OCI-LY7 (cell line): ENCODE measurements around the gene ASCL5. TPM values are rescaled to one million over a fixed set of nuclear protein-coding genes. Genes with fewer than 3 reads are reported as not detected.

ENCODE experiments used
- BruUV-seq: library from RNA; stranded (reverse); fragments of 400-500 nt; replicated peaks from 2 replicates; lab custom pipeline; 2021; lab: Mats Ljungman, UMichigan
- CTCF ChIA-PET: fragments of 300-600 bp; sonication (Branson Sonifier 250); formaldehyde crosslinking; loops from one replicate; lab custom pipeline; 2022; ENCODE audit warnings: antibody characterized with exemption; ENCODE audit not compliant: unreplicated experiment; lab: Charles Lee
- POLR2A ChIA-PET: fragments of 300-600 bp; sonication (Branson Sonifier 250); formaldehyde crosslinking; loops from one replicate; lab custom pipeline; 2022; ENCODE audit warnings: antibody characterized with exemption; lab: Charles Lee
- DNase-seq: peaks from one replicate; pipeline ENCODE4 v3.0.0-alpha.2; 2015; ENCODE audit warnings: low spot score
- H2AFZ ChIP-seq: fragments of 200-600 bp; sonication (generic), shearing (Covaris generic); 2 replicates; pipeline ENCODE4 v1.6.1; 2014; ENCODE audit warnings: mild to moderate bottlenecking, antibody characterized with exemption, low read length, moderate library complexity
- H3K27ac ChIP-seq: fragments of 200-600 bp; sonication (generic); 2 replicates; pipeline ENCODE4 v1.5.1; 2014; ENCODE audit warnings: mixed run types, low read depth, mild to moderate bottlenecking, moderate library complexity, low read length, inconsistent platforms; ENCODE audit not compliant: poor library complexity, severe bottlenecking
- H3K36me3 ChIP-seq: fragments of 200-600 bp; sonication (generic); 2 replicates; pipeline ENCODE4 v1.6.1; 2014; ENCODE audit warnings: mild to moderate bottlenecking, antibody characterized with exemption, low read length, moderate library complexity, mixed read lengths; ENCODE audit not compliant: insufficient read depth
- H3K4me1 ChIP-seq: fragments of 200-600 bp; sonication (generic); 2 replicates; pipeline ENCODE4 v1.5.1; 2014; ENCODE audit warnings: mild to moderate bottlenecking, low read length; ENCODE audit not compliant: insufficient read depth, poor library complexity, severe bottlenecking
- H3K4me2 ChIP-seq: fragments of 200-600 bp; sonication (generic); 2 replicates; pipeline ENCODE4 v1.6.1; 2014; ENCODE audit warnings: mild to moderate bottlenecking, low read length
- H3K4me3 ChIP-seq: fragments of 200-600 bp; sonication (generic); 2 replicates; pipeline ENCODE4 v1.5.1; 2014; ENCODE audit warnings: mild to moderate bottlenecking, low read depth, low read length; ENCODE audit not compliant: poor library complexity, severe bottlenecking
- H3K79me2 ChIP-seq: fragments of 200-600 bp; sonication (generic); 2 replicates; pipeline ENCODE4 v1.6.1; 2016; ENCODE audit warnings: low read depth, mild to moderate bottlenecking, low read length, moderate library complexity, mixed read lengths; ENCODE audit not compliant: insufficient read depth
- H3K9me2 ChIP-seq: fragments of 200-600 bp; sonication (generic); 2 replicates; pipeline ENCODE4 v1.6.1; 2016; ENCODE audit warnings: mild to moderate bottlenecking, low read length, mixed read lengths; ENCODE audit not compliant: insufficient read depth
- H3K9me3 ChIP-seq: fragments of 200-600 bp; sonication (generic); 2 replicates; pipeline ENCODE4 v1.6.1; 2014; ENCODE audit warnings: mild to moderate bottlenecking, mixed run types, low read length, mixed read lengths
- H4K20me1 ChIP-seq: fragments of 200-600 bp; sonication (generic); 2 replicates; pipeline ENCODE4 v1.6.1; 2014; ENCODE audit warnings: mild to moderate bottlenecking, antibody characterized with exemption, low read length, moderate library complexity, mixed read lengths; ENCODE audit not compliant: insufficient read depth
- CTCF ChIP-seq: fragments of 200-600 bp; sonication (generic); conservative IDR thresholded peaks from 2 replicates; pipeline ENCODE4 v1.5.1; 2014; ENCODE audit warnings: mild to moderate bottlenecking, antibody characterized with exemption, low read length, moderate library complexity, mixed read lengths
- EZH2phosphoT487 ChIP-seq: fragments of 200-600 bp; sonication (generic); IDR thresholded peaks from 2 replicates; pipeline ENCODE4 v1.6.1; 2018; ENCODE audit warnings: low read depth, borderline replicate concordance, mild to moderate bottlenecking, mixed run types, antibody characterized with exemption, low read length, moderate library complexity, mixed read lengths
- intact Hi-C: fragments of 100-400 bp; cut with micrococcal nuclease; formaldehyde crosslinking; loops from one replicate; pipeline ENCODE4 v1.10.0; 2022; ENCODE audit not compliant: unreplicated experiment
- total RNA-seq, 2 experiments: library from RNA; depleted of rRNA in 1 of 2; stranded (reverse); fragments of >200 nt in 1 of 2; shearing (Covaris generic) in 1 of 2; gene quantifications; 2 replicates each; pipeline ENCODE4 v1.2.3, GENCODE V29; 2014 to 2022

The ASCL5 gene
- total RNA-seq, 2 experiments from 2014 or later = not detected

GRCh38 chr1:201116091-201116490 is 10.9 kb downstream of the ASCL5 start:
- intact Hi-C loops = loop anchor here (5.0 to 10.0 kb wide), 2 partner anchors 69 to 491 kb away; partner anchors contain the start of gene KIF14
- no peak for DNase-seq
- ChIA-PET CTCF (no interaction called here), POLR2A (no interaction called here)
- H4K20me1 ChIP-seq = no peaks in the 10 kb centered on the region
- H3K27ac ChIP-seq = no peak overlapping the region
- H3K36me3 ChIP-seq = no peaks in the 10 kb centered on the region
- no peaks in the 10 kb centered on the region for H3K9me2 ChIP-seq
- no peak overlapping the region for H2AFZ ChIP-seq
- H3K9me3 ChIP-seq = no peaks in the 10 kb centered on the region
- H3K4me2 ChIP-seq = no peak overlapping the region
- H3K4me3 ChIP-seq = no peak overlapping the region
- no TSS peak for BruUV-seq
- TF ChIP-seq CTCF (no peak), EZH2phosphoT487 (no peak)
- H3K4me1 ChIP-seq = peaks cover 11% of the 10 kb centered on the region
- H3K79me2 ChIP-seq = no peaks in the 10 kb centered on the region

- no peak overlapping the region for H2AFZ ChIP-seq
- H3K36me3 ChIP-seq = no peaks in the 10 kb centered on the region
- H3K4me3 ChIP-seq = no peak overlapping the region
- H3K9me2 ChIP-seq = no peaks in the 10 kb centered on the region
- ChIA-PET POLR2A (no interaction called here), CTCF (no interaction called here)
- H4K20me1 ChIP-seq = no peaks in the 10 kb centered on the region
- H3K79me2 ChIP-seq = no peaks in the 10 kb centered on the region
- H3K9me3 ChIP-seq = no peaks in the 10 kb centered on the region
- intact Hi-C loops = loop anchor here (5.0 to 10.0 kb wide), 2 partner anchors 68 to 491 kb away; partner anchors contain the start of gene KIF14
- TF ChIP-seq CTCF (no peak), EZH2phosphoT487 (no peak)
- no peak overlapping the region for H3K4me2 ChIP-seq
- no peak for DNase-seq
- H3K27ac ChIP-seq = no peak overlapping the region
- peaks cover 11% of the 10 kb centered on the region for H3K4me1 ChIP-seq
- BruUV-seq = no TSS peak
These were observed 11.5 kb downstream of the ASCL5 start for GRCh38 chr1:201115390-201115937.
